ENCODE data around the gene IFNGR2. TPM values are rescaled to one million over a fixed set of nuclear protein-coding genes. Genes with fewer than 3 reads are reported as not detected.
"Not testable (repeated sequence)": the region's sequence is repeated elsewhere in the genome, so short reads cannot be mapped to it uniquely, and the experiment has no call there.

IFNGR2 gene
- total RNA-seq, 1 experiment from 2014 or later: 44.1 TPM

DNA sequence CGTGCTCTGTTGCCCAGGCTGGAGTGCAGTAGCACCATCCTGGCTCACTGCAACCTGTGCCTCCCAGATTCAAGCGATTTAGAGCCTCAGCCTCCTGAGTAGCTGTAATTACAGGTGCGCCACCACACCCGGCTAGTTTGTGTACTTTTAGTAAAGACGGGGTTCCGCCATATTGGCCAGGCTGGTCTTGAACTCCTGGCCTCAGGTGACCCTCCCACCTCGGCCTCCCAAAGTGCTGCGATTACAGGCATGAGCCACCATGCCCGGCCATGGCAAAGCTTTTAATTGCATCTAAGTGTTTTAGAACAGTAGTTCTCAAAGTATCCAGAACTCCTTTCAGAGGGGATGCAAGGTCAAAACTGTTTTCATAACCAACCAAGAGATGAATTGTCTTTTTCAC, 25.1 kb upstream of the IFNGR2 start:
- TF ChIP-seq, protein P1, sequence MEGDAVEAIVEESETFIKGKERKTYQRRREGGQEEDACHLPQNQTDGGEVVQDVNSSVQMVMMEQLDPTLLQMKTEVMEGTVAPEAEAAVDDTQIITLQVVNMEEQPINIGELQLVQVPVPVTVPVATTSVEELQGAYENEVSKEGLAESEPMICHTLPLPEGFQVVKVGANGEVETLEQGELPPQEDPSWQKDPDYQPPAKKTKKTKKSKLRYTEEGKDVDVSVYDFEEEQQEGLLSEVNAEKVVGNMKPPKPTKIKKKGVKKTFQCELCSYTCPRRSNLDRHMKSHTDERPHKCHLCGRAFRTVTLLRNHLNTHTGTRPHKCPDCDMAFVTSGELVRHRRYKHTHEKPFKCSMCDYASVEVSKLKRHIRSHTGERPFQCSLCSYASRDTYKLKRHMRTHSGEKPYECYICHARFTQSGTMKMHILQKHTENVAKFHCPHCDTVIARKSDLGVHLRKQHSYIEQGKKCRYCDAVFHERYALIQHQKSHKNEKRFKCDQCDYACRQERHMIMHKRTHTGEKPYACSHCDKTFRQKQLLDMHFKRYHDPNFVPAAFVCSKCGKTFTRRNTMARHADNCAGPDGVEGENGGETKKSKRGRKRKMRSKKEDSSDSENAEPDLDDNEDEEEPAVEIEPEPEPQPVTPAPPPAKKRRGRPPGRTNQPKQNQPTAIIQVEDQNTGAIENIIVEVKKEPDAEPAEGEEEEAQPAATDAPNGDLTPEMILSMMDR (conservative IDR thresholded peaks at IDR 0.05): no peak

DNA sequence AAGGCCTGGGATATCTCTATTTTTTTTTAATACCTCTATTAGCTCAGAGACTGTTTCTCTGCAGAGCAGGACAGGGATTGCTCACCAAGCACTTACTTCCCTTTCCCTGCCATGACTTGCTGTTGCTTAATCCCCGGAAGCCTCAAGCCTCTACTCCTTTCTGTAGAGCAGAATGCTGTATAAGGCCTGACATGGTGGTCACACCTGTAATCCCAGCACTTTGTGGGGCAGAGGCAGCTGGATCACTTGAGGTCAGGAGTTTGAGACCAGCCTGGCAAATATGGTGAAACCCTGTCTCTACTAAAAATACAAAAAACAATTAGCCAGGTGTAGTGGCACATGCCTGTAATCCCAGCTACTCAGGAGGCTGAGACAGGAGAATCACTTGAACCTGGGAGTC, 23.3 kb upstream of the IFNGR2 start:
- H3K27ac ChIP-seq (ENCODE audit: insufficient read length, low read depth, low read length); H2BK15ac ChIP-seq (ENCODE audit: low read depth, low read length); H3K18ac ChIP-seq (ENCODE audit: insufficient read length, low read depth, low read length); H3K23me2 ChIP-seq (ENCODE audit: insufficient read length, low read depth, low read length, poor library complexity, severe bottlenecking); H2BK120ac ChIP-seq (ENCODE audit: low read depth, low read length, poor library complexity, severe bottlenecking); H4K5ac ChIP-seq (ENCODE audit: insufficient read length, low read depth, low read length); H4K91ac ChIP-seq (ENCODE audit: insufficient read length, low read depth, low read length); H3K23ac ChIP-seq (ENCODE audit: insufficient read length, low read depth, low read length); H3K27me3 Mint-ChIP-seq (ENCODE audit: low read depth); H2BK20ac ChIP-seq (ENCODE audit: low read depth, low read length, poor library complexity, severe bottlenecking); H3K56ac ChIP-seq (ENCODE audit: insufficient read length, low read depth, low read length); DNase-seq; H2AK5ac ChIP-seq (ENCODE audit: insufficient read length, low read length); H3K4ac ChIP-seq (ENCODE audit: low read depth, low read length); H3K14ac ChIP-seq (ENCODE audit: insufficient read depth, low read length); H3K79me2 ChIP-seq (ENCODE audit: insufficient read depth, low read length); H3T11ph ChIP-seq (ENCODE audit: low read length); H2BK5ac ChIP-seq (ENCODE audit: insufficient read length, low read length); H3K4me2 ChIP-seq (ENCODE audit: insufficient read depth, insufficient read length, low read length); H3K4me1 Mint-ChIP-seq; H2AFZ ChIP-seq (ENCODE audit: low read length); H3K9me3 ChIP-seq (ENCODE audit: control insufficient read depth, low read depth, low read length); H2BK12ac ChIP-seq (ENCODE audit: insufficient read length, low read depth, low read length); H3K27me3 ChIP-seq (ENCODE audit: insufficient read depth, low read length); H4K20me1 ChIP-seq (ENCODE audit: control insufficient read depth, insufficient read depth, insufficient read length); H3K27ac Mint-ChIP-seq; H3K79me1 ChIP-seq (ENCODE audit: insufficient read depth, low read depth, low read length, poor library complexity, severe bottlenecking); H3K9ac ChIP-seq (ENCODE audit: extremely low read depth, insufficient read length, low read length); H3K9me3 Mint-ChIP-seq; H4K8ac ChIP-seq (replicated peaks; ENCODE audit: insufficient read length, low read depth, low read length); H3K4me3 Mint-ChIP-seq; H3K36me3 Mint-ChIP-seq (ENCODE audit: insufficient read depth in 1 of 3, low read depth in 3 of 3); H3K4me1 ChIP-seq (ENCODE audit: insufficient read depth, low read length): not testable (repeated sequence)
- WGBS (ENCODE audit: extremely low coverage, insufficient read length, low lambda C conversion rate): no CpG with 5 or more reads among the region's 1 CpG

More for the DNA sequence above, 25.1 kb upstream of the IFNGR2 start:
- no peak overlapping the region for H2BK120ac ChIP-seq (ENCODE audit: low read depth, low read length, poor library complexity, severe bottlenecking)
- no peak overlapping the region for H3K9ac ChIP-seq (ENCODE audit: extremely low read depth, insufficient read length, low read length)
- H3K27ac Mint-ChIP-seq: no peak overlapping the region
- DNase-seq: no peak
- no CpG with 5 or more reads among the region's 9 CpGs for WGBS (ENCODE audit: extremely low coverage, insufficient read length, low lambda C conversion rate)
- no peak overlapping the region for H3T11ph ChIP-seq (ENCODE audit: low read length)
- peaks cover 3 to 7% of the 10 kb centered on the region in 2 experiments; a peak in 2 of 4 replicates for H3K4me1 Mint-ChIP-seq
- no peak overlapping the region for H4K91ac ChIP-seq (ENCODE audit: insufficient read length, low read depth, low read length)
- no peak overlapping the region for H3K14ac ChIP-seq (ENCODE audit: insufficient read depth, low read length)
- H3K27ac ChIP-seq (ENCODE audit: insufficient read length, low read depth, low read length): no peak overlapping the region
- no peak overlapping the region for H2BK15ac ChIP-seq (ENCODE audit: low read depth, low read length)
- no peak overlapping the region for H3K4ac ChIP-seq (ENCODE audit: low read depth, low read length)
- no peak overlapping the region for H2BK5ac ChIP-seq (ENCODE audit: insufficient read length, low read length)
- no peak overlapping the region for H3K23ac ChIP-seq (ENCODE audit: insufficient read length, low read depth, low read length)
- H3K23me2 ChIP-seq (ENCODE audit: insufficient read length, low read depth, low read length, poor library complexity, severe bottlenecking): no peaks in the 10 kb centered on the region
- H3K4me1 ChIP-seq (ENCODE audit: insufficient read depth, low read length): no peaks in the 10 kb centered on the region; the same call in 1 of the 2 replicates
- H2AFZ ChIP-seq (ENCODE audit: low read length): no peak overlapping the region
- H3K9me3 ChIP-seq (ENCODE audit: control insufficient read depth, low read depth, low read length): no peaks in the 10 kb centered on the region
- no peaks in the 10 kb centered on the region for H4K20me1 ChIP-seq (ENCODE audit: control insufficient read depth, insufficient read depth, insufficient read length)
- H3K36me3 Mint-ChIP-seq (ENCODE audit: insufficient read depth in 1 of 3, low read depth in 3 of 3): no peaks in the 10 kb centered on the region
- H4K8ac ChIP-seq (replicated peaks; ENCODE audit: insufficient read length, low read depth, low read length): no peak overlapping the region
- no peaks in the 10 kb centered on the region for H3K79me2 ChIP-seq (ENCODE audit: insufficient read depth, low read length)
- H2AK5ac ChIP-seq (ENCODE audit: insufficient read length, low read length): no peak overlapping the region
- H4K5ac ChIP-seq (ENCODE audit: insufficient read length, low read depth, low read length): no peak overlapping the region
- H3K18ac ChIP-seq (ENCODE audit: insufficient read length, low read depth, low read length): no peak overlapping the region
- H3K79me1 ChIP-seq (ENCODE audit: insufficient read depth, low read depth, low read length, poor library complexity, severe bottlenecking): no peaks in the 10 kb centered on the region
- no peaks in the 10 kb centered on the region for H3K9me3 Mint-ChIP-seq
- no peak overlapping the region for H3K4me2 ChIP-seq (ENCODE audit: insufficient read depth, insufficient read length, low read length)
- no peak overlapping the region for H2BK12ac ChIP-seq (ENCODE audit: insufficient read length, low read depth, low read length)
- H3K27me3 ChIP-seq (ENCODE audit: insufficient read depth, low read length): no peaks in the 10 kb centered on the region
- H3K56ac ChIP-seq (ENCODE audit: insufficient read length, low read depth, low read length): no peak overlapping the region
- H3K27me3 Mint-ChIP-seq (ENCODE audit: low read depth): no peaks in the 10 kb centered on the region; the same call in none of the 2 replicates
- H2BK20ac ChIP-seq (ENCODE audit: low read depth, low read length, poor library complexity, severe bottlenecking): no peak overlapping the region
- no peak overlapping the region for H3K4me3 Mint-ChIP-seq
